ENCODE measurements around the gene NAGLU. TPM values are rescaled to one million over a fixed set of nuclear protein-coding genes. Genes with fewer than 3 reads are reported as not detected.

NAGLU gene
- total and polyA plus RNA-seq, 2 of the 13 experiments (the other 11 are each of a cell fraction or from before 2014, with no cell fraction given) = 28.2 to 40.1 TPM

- peak overlapping the region; percentile 87 for H3K27ac ChIP-seq (ENCODE audit: extremely low read length, insufficient read depth, low read length)
- H3K4me2 ChIP-seq (ENCODE audit: low read depth, low read length) = peak overlapping the region; percentile 100
- BruUV-seq (replicated peaks) = no TSS peak
- no peak for FAIRE-seq
- DNase-seq (ENCODE audit: low spot score) = no peak
- intact Hi-C loops (cut with micrococcal nuclease; ENCODE audit: unreplicated experiment) (no loop called here), in situ Hi-C loops (cut with HindIII; ENCODE audit: extremely low pct_ligation_motif_present, low pct_unique_long_range_greater_than_20kb) (no loop called here)
- peaks cover 18% of the 10 kb centered on the region for H3K79me2 ChIP-seq (ENCODE audit: insufficient read depth, low read length)
- peak overlapping the region; percentile 97 for H3K9ac ChIP-seq (ENCODE audit: insufficient read depth, low read depth, low read length)
- peaks cover 57% of the 10 kb centered on the region for H3K4me1 ChIP-seq (ENCODE audit: insufficient read depth, low read length)
- no peak for ATAC-seq
- ChIA-PET CTCF (ENCODE audit: low intra/inter-chr PET ratio, low total read pairs) (interaction anchor here (0.9 kb wide), 1 partner anchor 27 kb away, joined by 3 read pairs; no protein-coding TSS in a partner anchor), POLR2A (interaction anchor here (1.3 to 4.4 kb wide), 10 partner anchors 8 to 129 kb away, joined by 5 to 80 read pairs (median 16); partner anchors contain the start of genes COASY, MLX, NAGLU and PLEKHH3)
- H3K9me3 ChIP-seq (ENCODE audit: low read length) = no peaks in the 10 kb centered on the region
- no peaks in the 10 kb centered on the region for H3K36me3 ChIP-seq (replicated peaks in 1 of 2; ENCODE audit: control insufficient read depth in 1 of 2, insufficient read depth in 2 of 2, low read length in 2 of 2)
- H3K27me3 ChIP-seq (ENCODE audit: control insufficient read depth in 1 of 2, insufficient read depth in 2 of 2, low read length in 2 of 2) = no peaks in the 10 kb centered on the region; a peak in 1 of 5 replicates
- no peak overlapping the region for H2AFZ ChIP-seq (ENCODE audit: low read length)
- 49% methylated on average over 12 of the region's 16 CpGs for WGBS (ENCODE audit: low lambda C conversion rate)
- H3K4me3 ChIP-seq (replicated peaks in 1 of 3; ENCODE audit: insufficient read depth in 1 of 3, low read depth in 2 of 3, low read length in 3 of 3) = peak overlapping the region; percentile 88 to 100 (median 94)
- H4K20me1 ChIP-seq (ENCODE audit: insufficient read depth, low read length) = no peaks in the 10 kb centered on the region
- TF ChIP-seq HNRNPL (IDR thresholded peaks at IDR 0.05; ENCODE audit: low read depth, low read length) (peak; percentile 96), NFYC (CRISPR knock-in tag; IDR thresholded peaks at IDR 0.05) (no peak), HOMEZ (CRISPR knock-in tag; IDR thresholded peaks at IDR 0.05; ENCODE audit: low read depth) (no peak), ZMYM3 (CRISPR knock-in tag; IDR thresholded peaks at IDR 0.05) (peak; percentile 97), ADNP (CRISPR knock-in tag; IDR thresholded peaks at IDR 0.05) (peak; percentile 70), ZC3H13 (CRISPR knock-in tag; IDR thresholded peaks at IDR 0.05) (0 out of 2 replicates have a peak, but pooled peaks have one; percentile 9), MXI1 (IDR thresholded peaks at IDR 0.05; ENCODE audit: borderline replicate concordance, low read depth, low read length) (no peak), KDM1A (CRISPR knock-in tag; IDR thresholded peaks at IDR 0.05) (peak; percentile 90; the same call in 1 of the 2 replicates), ZBTB37 (CRISPR knock-in tag; IDR thresholded peaks at IDR 0.05) (0 out of 2 replicates have a peak, but pooled peaks have one; percentile 10), ZFP36 (IDR thresholded peaks at IDR 0.05; ENCODE audit: borderline replicate concordance, low read depth, low read length, partially characterized antibody) (peak; percentile 79), ZNF317 (CRISPR knock-in tag; IDR thresholded peaks at IDR 0.05) (0 out of 2 replicates have a peak, but pooled peaks have one; percentile 13), ZNF768 (CRISPR knock-in tag; IDR thresholded peaks at IDR 0.05) (peak; percentile 100), ZBTB7B (CRISPR knock-in tag; IDR thresholded peaks at IDR 0.05) (0 out of 2 replicates have a peak, but pooled peaks have one; percentile 23)
- TF ChIP-seq, protein P1, sequence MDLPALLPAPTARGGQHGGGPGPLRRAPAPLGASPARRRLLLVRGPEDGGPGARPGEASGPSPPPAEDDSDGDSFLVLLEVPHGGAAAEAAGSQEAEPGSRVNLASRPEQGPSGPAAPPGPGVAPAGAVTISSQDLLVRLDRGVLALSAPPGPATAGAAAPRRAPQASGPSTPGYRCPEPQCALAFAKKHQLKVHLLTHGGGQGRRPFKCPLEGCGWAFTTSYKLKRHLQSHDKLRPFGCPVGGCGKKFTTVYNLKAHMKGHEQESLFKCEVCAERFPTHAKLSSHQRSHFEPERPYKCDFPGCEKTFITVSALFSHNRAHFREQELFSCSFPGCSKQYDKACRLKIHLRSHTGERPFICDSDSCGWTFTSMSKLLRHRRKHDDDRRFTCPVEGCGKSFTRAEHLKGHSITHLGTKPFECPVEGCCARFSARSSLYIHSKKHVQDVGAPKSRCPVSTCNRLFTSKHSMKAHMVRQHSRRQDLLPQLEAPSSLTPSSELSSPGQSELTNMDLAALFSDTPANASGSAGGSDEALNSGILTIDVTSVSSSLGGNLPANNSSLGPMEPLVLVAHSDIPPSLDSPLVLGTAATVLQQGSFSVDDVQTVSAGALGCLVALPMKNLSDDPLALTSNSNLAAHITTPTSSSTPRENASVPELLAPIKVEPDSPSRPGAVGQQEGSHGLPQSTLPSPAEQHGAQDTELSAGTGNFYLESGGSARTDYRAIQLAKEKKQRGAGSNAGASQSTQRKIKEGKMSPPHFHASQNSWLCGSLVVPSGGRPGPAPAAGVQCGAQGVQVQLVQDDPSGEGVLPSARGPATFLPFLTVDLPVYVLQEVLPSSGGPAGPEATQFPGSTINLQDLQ (CRISPR knock-in tag; IDR thresholded peaks at IDR 0.05) = no peak
- TF ChIP-seq, protein P2, sequence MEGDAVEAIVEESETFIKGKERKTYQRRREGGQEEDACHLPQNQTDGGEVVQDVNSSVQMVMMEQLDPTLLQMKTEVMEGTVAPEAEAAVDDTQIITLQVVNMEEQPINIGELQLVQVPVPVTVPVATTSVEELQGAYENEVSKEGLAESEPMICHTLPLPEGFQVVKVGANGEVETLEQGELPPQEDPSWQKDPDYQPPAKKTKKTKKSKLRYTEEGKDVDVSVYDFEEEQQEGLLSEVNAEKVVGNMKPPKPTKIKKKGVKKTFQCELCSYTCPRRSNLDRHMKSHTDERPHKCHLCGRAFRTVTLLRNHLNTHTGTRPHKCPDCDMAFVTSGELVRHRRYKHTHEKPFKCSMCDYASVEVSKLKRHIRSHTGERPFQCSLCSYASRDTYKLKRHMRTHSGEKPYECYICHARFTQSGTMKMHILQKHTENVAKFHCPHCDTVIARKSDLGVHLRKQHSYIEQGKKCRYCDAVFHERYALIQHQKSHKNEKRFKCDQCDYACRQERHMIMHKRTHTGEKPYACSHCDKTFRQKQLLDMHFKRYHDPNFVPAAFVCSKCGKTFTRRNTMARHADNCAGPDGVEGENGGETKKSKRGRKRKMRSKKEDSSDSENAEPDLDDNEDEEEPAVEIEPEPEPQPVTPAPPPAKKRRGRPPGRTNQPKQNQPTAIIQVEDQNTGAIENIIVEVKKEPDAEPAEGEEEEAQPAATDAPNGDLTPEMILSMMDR (CRISPR knock-in tag; IDR thresholded peaks at IDR 0.05) = peak; percentile 15; the same call in 1 of the 2 replicates
- TF ChIP-seq, protein P3, sequence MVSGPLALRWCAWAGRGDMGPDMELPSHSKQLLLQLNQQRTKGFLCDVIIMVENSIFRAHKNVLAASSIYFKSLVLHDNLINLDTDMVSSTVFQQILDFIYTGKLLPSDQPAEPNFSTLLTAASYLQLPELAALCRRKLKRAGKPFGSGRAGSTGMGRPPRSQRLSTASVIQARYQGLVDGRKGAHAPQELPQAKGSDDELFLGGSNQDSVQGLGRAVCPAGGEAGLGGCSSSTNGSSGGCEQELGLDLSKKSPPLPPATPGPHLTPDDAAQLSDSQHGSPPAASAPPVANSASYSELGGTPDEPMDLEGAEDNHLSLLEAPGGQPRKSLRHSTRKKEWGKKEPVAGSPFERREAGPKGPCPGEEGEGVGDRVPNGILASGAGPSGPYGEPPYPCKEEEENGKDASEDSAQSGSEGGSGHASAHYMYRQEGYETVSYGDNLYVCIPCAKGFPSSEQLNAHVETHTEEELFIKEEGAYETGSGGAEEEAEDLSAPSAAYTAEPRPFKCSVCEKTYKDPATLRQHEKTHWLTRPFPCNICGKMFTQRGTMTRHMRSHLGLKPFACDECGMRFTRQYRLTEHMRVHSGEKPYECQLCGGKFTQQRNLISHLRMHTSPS (CRISPR knock-in tag; IDR thresholded peaks at IDR 0.05; ENCODE audit: low read depth) = no peak; the same call in 1 of the 2 replicates
These were observed 17.8 kb downstream of the NAGLU start for GRCh38 chr17:42553866-42554249.

All from HepG2 (cell line).